C4-2B (cell line): Measurements from ENCODE around the gene DDA1.

Experiments used
- ZFX ChIP-seq: fragments of 450-650 bp; IDR thresholded peaks from 2 replicates; pipeline ENCODE4 v1.6.1; 2017
- TF ChIP-seq, protein P1 (sequence below): fragments of 450-650 bp; conservative IDR thresholded peaks from 2 replicates; pipeline ENCODE4 v1.5.1; 2017; ENCODE audit warnings: mild to moderate bottlenecking

DNA sequence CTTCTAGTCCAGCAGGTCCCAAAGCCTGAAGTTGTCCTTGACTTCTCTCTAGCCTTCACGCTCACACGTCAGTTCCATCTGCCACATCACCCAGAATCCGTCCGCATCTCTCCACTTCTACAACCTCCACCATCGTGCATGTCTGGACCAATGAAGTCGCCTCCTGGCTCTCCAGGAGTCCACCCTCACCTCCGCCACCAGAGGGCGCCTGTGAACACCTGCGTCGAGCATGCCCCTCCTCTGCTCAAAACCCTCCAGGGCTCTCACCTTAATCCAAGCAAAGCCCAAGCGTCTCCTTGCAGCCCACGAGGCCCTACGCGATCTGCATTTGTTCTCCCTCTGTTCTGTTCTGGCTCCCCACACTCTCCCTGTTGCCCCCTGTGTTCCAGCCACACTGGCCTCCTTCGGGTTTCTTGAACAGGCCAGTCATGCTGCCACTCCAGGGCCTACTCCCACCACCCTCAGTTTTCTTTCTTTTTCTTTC, 48.5 kb upstream of the DDA1 start:
- TF ChIP-seq, protein P1, sequence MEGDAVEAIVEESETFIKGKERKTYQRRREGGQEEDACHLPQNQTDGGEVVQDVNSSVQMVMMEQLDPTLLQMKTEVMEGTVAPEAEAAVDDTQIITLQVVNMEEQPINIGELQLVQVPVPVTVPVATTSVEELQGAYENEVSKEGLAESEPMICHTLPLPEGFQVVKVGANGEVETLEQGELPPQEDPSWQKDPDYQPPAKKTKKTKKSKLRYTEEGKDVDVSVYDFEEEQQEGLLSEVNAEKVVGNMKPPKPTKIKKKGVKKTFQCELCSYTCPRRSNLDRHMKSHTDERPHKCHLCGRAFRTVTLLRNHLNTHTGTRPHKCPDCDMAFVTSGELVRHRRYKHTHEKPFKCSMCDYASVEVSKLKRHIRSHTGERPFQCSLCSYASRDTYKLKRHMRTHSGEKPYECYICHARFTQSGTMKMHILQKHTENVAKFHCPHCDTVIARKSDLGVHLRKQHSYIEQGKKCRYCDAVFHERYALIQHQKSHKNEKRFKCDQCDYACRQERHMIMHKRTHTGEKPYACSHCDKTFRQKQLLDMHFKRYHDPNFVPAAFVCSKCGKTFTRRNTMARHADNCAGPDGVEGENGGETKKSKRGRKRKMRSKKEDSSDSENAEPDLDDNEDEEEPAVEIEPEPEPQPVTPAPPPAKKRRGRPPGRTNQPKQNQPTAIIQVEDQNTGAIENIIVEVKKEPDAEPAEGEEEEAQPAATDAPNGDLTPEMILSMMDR = peak; percentile 99
- no peak for TF ChIP-seq ZFX
